Nephron (organoid): Measurements from ENCODE around the gene FHL3.
"Not testable (repeated sequence)": the region's sequence is repeated elsewhere in the genome, so short reads cannot be mapped to it uniquely, and the experiment has no call there.

ENCODE experiments used
- H3K27ac Mint-ChIP-seq, 3 experiments: 2 replicates each; pipeline ENCODE4 v1.8.0; 2020; ENCODE audit warnings: mixed read lengths in 3 of 3, mild to moderate bottlenecking in 2 of 3, moderate library complexity in 1 of 3
- H3K27me3 Mint-ChIP-seq: 2 replicates; pipeline ENCODE4 v1.8.0; 2021; ENCODE audit warnings: low read depth, mild to moderate bottlenecking, moderate library complexity, mixed read lengths
- H3K36me3 Mint-ChIP-seq: 2 replicates; pipeline ENCODE4 v1.8.0; 2020; ENCODE audit warnings: low read depth, mixed read lengths
- H3K4me1 Mint-ChIP-seq: 2 replicates; pipeline ENCODE4 v1.8.0; 2020; ENCODE audit warnings: mixed read lengths
- H3K4me3 Mint-ChIP-seq, 3 experiments: 2 replicates each; pipeline ENCODE4 v1.8.0; 2020; ENCODE audit warnings: mild to moderate bottlenecking in 3 of 3, mixed read lengths in 3 of 3, moderate library complexity in 2 of 3
- H3K9me3 Mint-ChIP-seq: 2 replicates; pipeline ENCODE4 v1.8.0; 2020; ENCODE audit warnings: mixed read lengths
- TF ChIP-seq, protein P1 (sequence below), 3 experiments: fragments of 200-600 bp; sonication (generic); IDR thresholded peaks; one replicate each; pipeline ENCODE4 v1.5.0; 2021; ENCODE audit warnings: antibody characterized with exemption in 3 of 3; ENCODE audit not compliant: unreplicated experiment in 3 of 3

FHL3 gene

GRCh38 chr1:37983546-37983945 lies 21.8 kb downstream of the FHL3 start:
- H3K4me3 Mint-ChIP-seq, result no peak overlapping the region
- no peaks in the 10 kb centered on the region for H3K4me1 Mint-ChIP-seq
- H3K9me3 Mint-ChIP-seq, result no peaks in the 10 kb centered on the region
- peaks cover 62% of the 10 kb centered on the region for H3K36me3 Mint-ChIP-seq
- H3K27me3 Mint-ChIP-seq, result no peaks in the 10 kb centered on the region
- TF ChIP-seq, protein P1, sequence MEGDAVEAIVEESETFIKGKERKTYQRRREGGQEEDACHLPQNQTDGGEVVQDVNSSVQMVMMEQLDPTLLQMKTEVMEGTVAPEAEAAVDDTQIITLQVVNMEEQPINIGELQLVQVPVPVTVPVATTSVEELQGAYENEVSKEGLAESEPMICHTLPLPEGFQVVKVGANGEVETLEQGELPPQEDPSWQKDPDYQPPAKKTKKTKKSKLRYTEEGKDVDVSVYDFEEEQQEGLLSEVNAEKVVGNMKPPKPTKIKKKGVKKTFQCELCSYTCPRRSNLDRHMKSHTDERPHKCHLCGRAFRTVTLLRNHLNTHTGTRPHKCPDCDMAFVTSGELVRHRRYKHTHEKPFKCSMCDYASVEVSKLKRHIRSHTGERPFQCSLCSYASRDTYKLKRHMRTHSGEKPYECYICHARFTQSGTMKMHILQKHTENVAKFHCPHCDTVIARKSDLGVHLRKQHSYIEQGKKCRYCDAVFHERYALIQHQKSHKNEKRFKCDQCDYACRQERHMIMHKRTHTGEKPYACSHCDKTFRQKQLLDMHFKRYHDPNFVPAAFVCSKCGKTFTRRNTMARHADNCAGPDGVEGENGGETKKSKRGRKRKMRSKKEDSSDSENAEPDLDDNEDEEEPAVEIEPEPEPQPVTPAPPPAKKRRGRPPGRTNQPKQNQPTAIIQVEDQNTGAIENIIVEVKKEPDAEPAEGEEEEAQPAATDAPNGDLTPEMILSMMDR (IDR thresholded peaks at IDR 0.05; ENCODE audit: unreplicated experiment in 3 of 3), result no peak
- H3K27ac Mint-ChIP-seq, result no peak overlapping the region

DNA sequence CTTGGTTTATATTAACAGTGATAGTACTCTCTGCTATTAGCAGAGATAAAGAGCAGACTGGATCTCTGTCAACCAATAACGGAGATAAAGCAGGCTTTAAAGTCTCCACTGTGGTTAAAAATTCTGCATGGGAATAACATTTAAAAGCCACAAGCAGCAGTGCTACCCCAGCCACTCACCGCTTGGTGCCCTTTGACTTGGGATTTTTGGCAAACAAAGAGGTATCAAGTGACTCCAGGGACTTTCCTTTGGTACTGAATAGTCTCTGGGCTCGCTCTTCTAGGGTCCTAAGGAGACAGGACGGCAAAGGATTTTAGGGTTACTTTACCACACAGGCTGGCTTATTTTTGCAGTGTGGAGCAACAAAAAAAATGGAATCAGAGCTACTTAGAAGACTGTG lies 26.8 kb downstream of the FHL3 start:
- TF ChIP-seq, protein P1 (IDR thresholded peaks at IDR 0.05; ENCODE audit: unreplicated experiment in 3 of 3), result no peak
- no peak overlapping the region for H3K4me3 Mint-ChIP-seq
- H3K27me3 Mint-ChIP-seq, result no peaks in the 10 kb centered on the region

GRCh38 chr1:37975083-37975482 lies 30.2 kb downstream of the FHL3 start:
- H3K9me3 Mint-ChIP-seq, result not testable (repeated sequence)

More for the DNA sequence above, 26.8 kb downstream of the FHL3 start:
- peaks cover 5% of the 10 kb centered on the region for H3K9me3 Mint-ChIP-seq
- no peaks in the 10 kb centered on the region for H3K4me1 Mint-ChIP-seq
- peaks cover 70% of the 10 kb centered on the region for H3K36me3 Mint-ChIP-seq
- H3K27ac Mint-ChIP-seq, result no peak overlapping the region

GRCh38 chr1:37974567-37974966 lies 30.7 kb downstream of the FHL3 start:
- Mint-ChIP-seq H3K9me3 (peaks cover 9% of the 10 kb centered on the region), H3K27ac (no peak overlapping the region), H3K36me3 (peaks cover 84% of the 10 kb centered on the region), H3K4me1 (no peaks in the 10 kb centered on the region), H3K27me3 (no peaks in the 10 kb centered on the region), H3K4me3 (no peak overlapping the region)
- TF ChIP-seq, protein P1 (IDR thresholded peaks at IDR 0.05; ENCODE audit: unreplicated experiment in 3 of 3), result no peak

More at GRCh38 chr1:37975083-37975482, 30.2 kb downstream of the FHL3 start:
- not testable (repeated sequence) for H3K4me3 Mint-ChIP-seq, H3K4me1 Mint-ChIP-seq, H3K27me3 Mint-ChIP-seq, H3K27ac Mint-ChIP-seq
- peaks cover 84% of the 10 kb centered on the region for H3K36me3 Mint-ChIP-seq
- TF ChIP-seq, protein P1 (IDR thresholded peaks at IDR 0.05; ENCODE audit: unreplicated experiment in 3 of 3), result peak; percentile 43 to 60 (median 49)

- not testable (repeated sequence) for H3K4me1 Mint-ChIP-seq, H3K9me3 Mint-ChIP-seq, H3K4me3 Mint-ChIP-seq, H3K27ac Mint-ChIP-seq, H3K27me3 Mint-ChIP-seq
- peaks cover 84% of the 10 kb centered on the region for H3K36me3 Mint-ChIP-seq
Observed at GRCh38 chr1:37973684-37974083, 31.6 kb downstream of the FHL3 start.

DNA sequence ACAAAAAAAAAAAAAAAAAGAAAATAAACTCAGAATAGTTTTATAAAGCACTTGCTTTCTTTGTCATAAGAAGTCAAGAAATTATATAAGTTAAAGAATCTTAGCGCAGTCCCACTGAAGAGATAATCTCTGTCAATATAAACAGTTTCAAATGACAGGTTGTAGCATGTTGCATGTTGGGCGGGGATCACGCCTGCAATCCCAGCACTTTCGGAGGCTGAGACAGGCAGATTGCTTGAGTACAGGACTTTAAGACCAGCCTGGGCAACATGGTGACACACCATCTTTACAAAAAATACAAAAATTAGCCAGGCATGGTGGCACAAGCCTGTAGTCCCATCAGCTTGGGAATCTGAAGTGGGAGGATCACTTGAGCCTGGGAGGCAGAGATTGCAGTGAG lies 40.0 kb downstream of the FHL3 start:
- Mint-ChIP-seq H3K4me1 (no peaks in the 10 kb centered on the region), H3K9me3 (no peaks in the 10 kb centered on the region), H3K4me3 (no peak overlapping the region), H3K36me3 (peaks cover 58% of the 10 kb centered on the region), H3K27me3 (no peaks in the 10 kb centered on the region), H3K27ac (no peak overlapping the region)
- TF ChIP-seq, protein P1 (IDR thresholded peaks at IDR 0.05; ENCODE audit: unreplicated experiment in 3 of 3), result no peak

GRCh38 chr1:37964106-37964505 lies 41.2 kb downstream of the FHL3 start:
- H3K4me1 Mint-ChIP-seq, H3K27me3 Mint-ChIP-seq, H3K4me3 Mint-ChIP-seq, H3K9me3 Mint-ChIP-seq, H3K27ac Mint-ChIP-seq: not testable (repeated sequence)
- H3K36me3 Mint-ChIP-seq, result peaks cover 54% of the 10 kb centered on the region
